GM19372 (cell line): ENCODE measurements around the gene HRG.
A peak's percentile ranks its signal among the peaks of the same experiment; 100 is the strongest.
"Not testable (repeated sequence)": the region's sequence is repeated elsewhere in the genome, so short reads cannot be mapped to it uniquely, and the experiment has no call there.

ENCODE experiments used
- ATAC-seq: cut with Tn5 transposase; IDR thresholded peaks from one replicate; pipeline ENCODE4 v1.9.1; 2021; ENCODE audit warnings: mild to moderate bottlenecking, low read depth, moderate library complexity; ENCODE audit not compliant: unreplicated experiment

HRG gene

GRCh38 chr3:186665625-186666188 lies at the start of gene HRG:
Gene HRG (plus strand): TSS chr3:186666014. CDS start chr3:186666032, 18 bp downstream.
- ATAC-seq: no peak

DNA sequence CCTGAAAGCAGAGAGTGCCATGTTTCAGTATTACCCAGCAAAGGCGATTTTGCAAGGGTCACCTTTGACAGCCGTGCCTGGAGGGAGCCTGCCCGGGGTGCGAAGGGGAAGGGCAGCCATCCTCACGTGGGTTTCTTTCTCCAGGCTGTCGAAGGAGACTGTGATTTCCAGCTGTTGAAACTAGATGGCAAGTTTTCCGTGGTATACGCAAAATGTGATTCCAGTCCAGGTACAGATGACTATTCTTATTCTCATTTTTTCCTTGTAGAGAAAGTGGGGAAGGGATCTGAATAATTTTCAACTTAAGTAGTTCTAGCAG lies 49.6 kb upstream of the HRG start:
- no peak for ATAC-seq

DNA sequence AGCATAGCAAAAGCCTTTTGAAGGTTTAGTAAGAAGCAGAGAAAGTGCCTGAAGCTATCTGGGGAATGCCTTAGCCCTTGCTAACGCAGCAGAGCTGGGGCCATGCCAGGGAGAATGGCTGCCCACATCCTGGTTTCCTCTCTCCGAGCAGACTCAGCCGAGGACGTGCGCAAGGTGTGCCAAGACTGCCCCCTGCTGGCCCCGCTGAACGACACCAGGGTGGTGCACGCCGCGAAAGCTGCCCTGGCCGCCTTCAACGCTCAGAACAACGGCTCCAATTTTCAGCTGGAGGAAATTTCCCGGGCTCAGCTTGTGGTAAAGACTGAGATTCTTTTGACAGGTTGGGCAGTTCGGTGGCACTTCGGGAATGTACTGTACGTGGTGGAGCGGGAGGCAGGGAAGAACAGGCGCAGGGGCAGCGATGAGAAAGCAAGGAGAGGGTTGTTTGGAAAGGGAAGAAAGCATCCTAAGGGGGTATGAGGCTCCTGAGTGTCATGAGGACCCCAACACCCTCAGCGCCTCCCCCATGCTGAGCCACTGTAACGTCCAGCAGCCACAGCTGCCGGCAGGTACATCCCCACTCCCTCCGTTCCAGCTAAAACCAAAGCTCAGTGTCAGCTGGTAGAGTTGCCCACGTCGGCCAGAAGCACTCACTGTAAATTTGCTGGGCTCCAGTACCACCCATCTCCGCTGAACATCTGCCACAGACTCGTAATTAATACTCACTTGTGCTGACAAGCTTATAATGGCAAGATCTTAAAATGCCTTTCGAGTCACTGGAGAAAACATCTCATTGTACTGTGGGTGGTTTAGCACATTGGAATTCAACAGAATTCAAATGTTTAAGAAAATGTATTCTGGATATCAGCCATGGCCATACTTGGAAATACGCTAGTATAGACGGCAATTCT lies 48.5 kb upstream of the HRG start:
- peak; percentile 92 for ATAC-seq

DNA sequence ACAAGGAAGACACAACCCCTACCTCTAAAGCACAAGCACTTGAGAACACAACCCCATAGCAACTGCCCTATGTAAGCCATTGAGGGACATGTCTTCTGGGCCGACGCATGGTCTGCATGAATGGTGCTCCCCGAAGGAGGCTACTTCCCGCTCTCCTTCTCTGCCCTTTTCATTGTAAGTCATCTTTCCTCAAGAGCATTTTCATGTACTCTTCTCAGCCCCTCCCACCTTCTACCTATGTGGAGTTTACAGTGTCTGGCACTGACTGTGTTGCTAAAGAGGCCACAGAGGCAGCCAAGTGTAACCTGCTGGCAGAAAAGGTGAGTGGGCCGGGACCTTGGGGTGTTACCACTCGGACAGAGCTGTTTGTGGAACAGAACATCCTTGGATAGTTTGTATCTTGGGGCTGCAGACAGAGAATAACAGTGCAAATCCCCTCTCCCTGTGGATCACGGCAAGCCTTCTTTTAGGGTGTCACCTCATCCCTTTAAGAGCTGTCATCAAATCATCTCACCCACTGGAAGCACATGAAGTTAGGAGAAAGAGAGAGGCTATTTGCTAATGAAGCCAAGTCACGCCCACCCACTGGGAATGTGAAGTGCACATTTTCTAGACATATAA lies 47.4 kb upstream of the HRG start:
- ATAC-seq: no peak

DNA sequence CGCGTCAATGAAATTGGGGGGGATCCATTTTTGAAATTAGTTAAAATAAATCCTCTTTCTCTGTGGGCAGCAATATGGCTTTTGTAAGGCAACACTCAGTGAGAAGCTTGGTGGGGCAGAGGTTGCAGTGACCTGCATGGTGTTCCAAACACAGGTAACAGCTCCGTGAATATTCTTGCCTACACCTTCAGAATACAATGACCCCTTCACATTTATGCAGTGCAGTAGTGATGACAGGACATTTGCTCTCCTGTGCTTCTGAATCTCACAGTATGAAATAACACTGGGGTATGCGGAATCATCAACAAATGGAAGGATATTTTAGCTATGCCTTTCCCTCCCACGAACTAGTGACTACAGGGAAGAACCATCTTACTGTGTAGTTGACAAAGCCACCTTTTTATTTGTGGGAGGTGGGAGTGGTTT lies 46.0 kb upstream of the HRG start:
- ATAC-seq: no peak

GRCh38 chr3:186620213-186621092 lies 45.4 kb upstream of the HRG start:
- no peak for ATAC-seq

GRCh38 chr3:186621894-186622650 lies 43.7 kb upstream of the HRG start:
- ATAC-seq: no peak

DNA sequence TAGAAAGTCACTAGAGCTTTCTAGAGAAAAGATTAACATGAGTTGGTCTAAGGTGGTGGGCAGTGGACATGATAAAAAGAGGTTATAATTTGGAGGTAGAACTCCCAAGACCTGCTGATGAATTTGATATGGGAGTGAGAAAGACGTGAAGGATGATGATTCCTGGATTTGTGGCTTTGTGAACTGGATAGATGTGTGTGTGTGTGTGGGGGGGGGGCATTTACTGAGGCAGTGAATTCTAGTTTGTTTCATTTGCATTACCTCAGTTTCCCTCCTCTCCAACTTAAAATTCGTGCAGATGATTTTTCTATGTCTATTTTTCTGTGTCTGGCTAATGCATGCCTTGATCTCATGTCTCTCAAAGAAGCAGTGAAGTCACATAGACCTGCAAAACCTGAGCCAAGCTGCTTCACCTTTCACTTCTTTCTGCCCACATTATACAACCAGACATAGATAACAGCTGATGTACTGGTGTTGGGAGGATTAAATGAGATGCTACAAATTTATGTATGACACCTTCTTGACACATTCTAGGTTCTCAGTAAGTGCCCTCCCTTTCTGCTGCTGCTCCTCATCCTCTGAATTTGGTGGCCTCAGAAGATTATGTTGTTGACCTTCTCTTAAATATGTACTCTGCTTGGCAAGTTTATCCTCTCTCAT lies 43.0 kb upstream of the HRG start:
- no peak for ATAC-seq

- no peak for ATAC-seq
Measured at GRCh38 chr3:186624598-186624997, 41.2 kb upstream of the HRG start.

DNA sequence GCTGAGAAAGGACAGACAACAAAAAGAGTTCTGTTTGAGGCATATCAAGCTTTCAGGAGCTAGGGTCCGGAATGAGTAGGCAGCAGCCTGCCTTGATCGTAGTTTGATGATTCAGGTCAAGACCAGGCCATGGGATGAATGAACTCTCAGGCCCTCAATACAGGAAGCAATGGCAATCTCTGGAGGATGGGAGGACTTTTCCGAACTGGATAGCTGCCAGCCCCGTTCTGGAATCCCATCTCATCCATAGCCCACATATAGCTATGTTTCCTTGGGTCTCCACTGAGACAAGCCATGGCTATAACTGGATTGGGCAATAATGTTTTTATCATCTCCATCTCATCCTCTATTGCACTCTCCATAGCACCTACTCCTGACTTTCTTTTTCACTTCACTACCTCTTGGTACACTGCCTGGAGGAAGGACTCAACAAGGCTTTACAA lies 40.2 kb upstream of the HRG start:
- no peak for ATAC-seq

GRCh38 chr3:186626254-186626847 lies 39.5 kb upstream of the HRG start:
- no peak for ATAC-seq

GRCh38 chr3:186627852-186628414 lies 37.9 kb upstream of the HRG start:
- ATAC-seq: no peak

DNA sequence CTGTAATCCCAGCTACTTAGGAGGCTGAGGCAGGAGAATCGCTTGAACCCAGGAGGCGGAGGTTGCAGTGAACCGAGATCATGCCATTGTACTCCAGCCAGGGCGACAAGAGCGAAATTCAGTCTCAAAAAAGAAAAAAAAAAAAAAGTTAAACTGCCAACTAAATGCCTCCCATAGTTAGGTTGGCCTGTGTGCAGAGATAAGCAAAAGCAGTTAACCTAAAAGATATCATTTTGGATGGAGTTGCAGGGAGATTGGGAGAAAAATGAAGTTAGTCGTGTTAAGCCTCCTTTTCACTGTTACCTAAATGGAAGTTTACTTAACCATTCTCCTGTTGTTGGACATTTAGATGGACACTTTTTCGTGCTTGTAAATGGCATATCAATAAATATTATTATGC lies 37.1 kb upstream of the HRG start:
- no peak for ATAC-seq

- no peak for ATAC-seq
Measured at GRCh38 chr3:186630950-186631641, 34.7 kb upstream of the HRG start.

DNA sequence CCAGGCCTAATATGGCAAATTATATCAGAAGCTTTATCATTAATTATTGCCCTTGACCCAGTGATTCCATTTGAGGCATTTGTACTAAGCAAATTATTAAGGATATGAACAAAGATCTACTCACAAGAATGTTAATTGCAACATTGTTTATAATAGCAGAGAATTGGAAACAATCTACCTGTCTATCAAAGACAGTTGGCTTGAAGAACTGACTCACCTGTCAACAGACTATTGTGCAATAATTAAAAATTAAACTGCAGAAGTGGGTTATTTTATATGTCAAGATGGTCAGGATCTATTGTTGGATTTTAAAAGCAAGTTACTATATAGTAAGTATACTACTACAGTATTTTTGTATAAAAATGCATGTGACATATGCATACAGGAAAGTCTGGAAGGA lies 32.3 kb upstream of the HRG start:
- no peak for ATAC-seq

- ATAC-seq: not testable (repeated sequence)
Measured at GRCh38 chr3:186634207-186634606, 31.6 kb upstream of the HRG start.

DNA sequence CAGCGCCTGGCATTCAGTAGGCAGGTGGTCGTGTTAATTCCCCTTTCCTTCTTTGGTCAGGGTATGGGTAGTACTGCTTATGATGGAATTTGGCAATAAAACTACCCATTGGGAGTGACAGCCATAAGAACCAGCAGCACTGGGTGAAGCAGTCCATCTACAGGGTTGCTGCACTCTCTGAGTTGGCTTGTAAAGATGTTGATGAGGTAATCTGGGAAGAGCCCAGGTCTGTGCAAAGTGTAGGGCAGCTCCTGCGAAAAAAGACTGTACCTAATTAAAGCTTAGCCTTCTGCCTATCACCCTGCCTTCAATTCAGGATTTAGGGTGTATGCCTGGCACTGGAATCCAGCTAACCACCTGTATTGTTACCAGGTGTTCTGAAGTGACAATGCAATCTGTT lies 30.3 kb upstream of the HRG start:
- ATAC-seq: no peak

DNA sequence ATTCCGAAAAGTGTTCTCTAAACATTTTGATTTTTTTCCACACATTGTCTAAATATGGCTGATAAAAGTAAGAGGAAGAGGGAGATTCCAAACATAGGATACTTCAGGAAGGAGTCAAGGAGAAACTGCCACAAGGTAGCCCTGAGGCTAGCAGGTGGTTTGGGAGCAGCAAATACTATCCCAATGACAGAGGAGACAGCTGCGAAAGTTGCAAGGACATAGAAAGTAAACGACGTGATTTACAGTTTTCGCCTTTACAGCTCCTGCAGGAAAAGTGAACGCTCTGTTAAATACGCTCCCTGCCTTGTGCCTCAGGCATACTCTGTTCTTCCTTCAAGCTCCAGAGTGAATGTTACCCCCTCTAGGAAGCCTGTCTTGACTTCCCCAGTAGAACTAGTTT lies 29.3 kb upstream of the HRG start:
- ATAC-seq: no peak
